Tibial artery (tissue), 4 donors: ENCODE results near the gene ZMIZ1.

ENCODE experiments used
- DNase-seq, 2 donors: peaks; one replicate each; pipeline ENCODE4 v3.0.0-alpha.2; 2019
- H3K27ac ChIP-seq, 2 donors: fragments of 200-600 bp; sonication (generic) in 1 of 2; 1 replicate in 1 of 2; 2 replicates in 1 of 2; pipeline ENCODE4 v1.5.1; 2018 to 2019; ENCODE audit warnings: mild to moderate bottlenecking in 1 of 2
- H3K27me3 ChIP-seq, 2 donors: fragments of 200-600 bp; sonication (generic) in 1 of 2; one replicate each; pipeline versions ENCODE4 v1.5.1 to v1.6.0; 2016 to 2019
- H3K36me3 ChIP-seq, 3 donors: fragments of 200-600 bp; sonication (generic) in 2 of 3; one replicate each; pipeline ENCODE4 v1.5.1; 2016 to 2019; ENCODE audit warnings: mild to moderate bottlenecking in 2 of 3
- H3K4me1 ChIP-seq, 4 donors: fragments of 200-600 bp; sonication (generic) in 2 of 4; 1 replicate in 3 of 4; 2 replicates in 1 of 4; pipeline ENCODE4 v1.5.1; 2016 to 2019
- H3K4me3 ChIP-seq, 2 donors: fragments of 200-600 bp; sonication (generic) in 1 of 2; 1 replicate in 1 of 2; 2 replicates in 1 of 2; pipeline ENCODE4 v1.5.1; 2018 to 2019; ENCODE audit warnings: mild to moderate bottlenecking in 2 of 2
- H3K9me3 ChIP-seq, 3 donors: fragments of 200-600 bp; sonication (generic) in 1 of 3; one replicate each; pipeline ENCODE4 v1.5.1; 2016 to 2019
- CTCF ChIP-seq, 2 experiments: fragments of 200-600 bp in 1 of 2; fragments of 450-650 bp in 1 of 2; IDR thresholded peaks; one replicate each; pipeline ENCODE4 v1.5.1; 2017 to 2019; ENCODE audit warnings: antibody characterized with exemption in 2 of 2, mild to moderate bottlenecking in 1 of 2, moderate library complexity in 1 of 2
- intact Hi-C: fragments of 100-400 bp; cut with DNase I; formaldehyde crosslinking; loops from one replicate; pipeline ENCODE4 v1.15.0; 2023; ENCODE audit warnings: low total_unique reads

ZMIZ1 gene

GRCh38 chr10:79298403-79299244, 229.9 kb downstream of the ZMIZ1 start:
- DNase-seq = peak; percentile 80 to 85
- Histone ChIP-seq H3K9me3 (no peaks in the 10 kb centered on the region), H3K4me1 (peaks cover 0 to 21% (median 16%) of the 10 kb centered on the region in 4 donors), H3K27me3 (no peaks in the 10 kb centered on the region), H3K36me3 (peaks cover 65 to 97% (median 94%) of the 10 kb centered on the region in 3 donors), H3K4me3 (no peak overlapping the region), H3K27ac (peak overlapping the region; percentile 61 to 66)
- intact Hi-C loops = no loop called here
- no peak for TF ChIP-seq CTCF (IDR thresholded peaks at IDR 0.05)

GRCh38 chr10:79299397-79300241, 230.9 kb downstream of the ZMIZ1 start:
- H3K36me3 ChIP-seq = peaks cover 75 to 97% (median 94%) of the 10 kb centered on the region in 3 donors
- peak overlapping the region; percentile 61 to 66 for H3K27ac ChIP-seq
- H3K27me3 ChIP-seq = no peaks in the 10 kb centered on the region
- H3K4me1 ChIP-seq = peaks cover 0 to 21% (median 16%) of the 10 kb centered on the region in 4 donors
- H3K4me3 ChIP-seq = no peak overlapping the region
- TF ChIP-seq CTCF (IDR thresholded peaks at IDR 0.05) = no peak
- intact Hi-C loops = no loop called here
- H3K9me3 ChIP-seq = no peaks in the 10 kb centered on the region
- peak; percentile 70 to 87 for DNase-seq

GRCh38 chr10:79300711-79301110, 231.9 kb downstream of the ZMIZ1 start:
- Histone ChIP-seq H3K4me3 (no peak overlapping the region), H3K9me3 (no peaks in the 10 kb centered on the region), H3K27ac (no peak overlapping the region), H3K36me3 (peaks cover 79 to 97% (median 95%) of the 10 kb centered on the region in 3 donors), H3K4me1 (peaks cover 0 to 21% (median 16%) of the 10 kb centered on the region in 4 donors), H3K27me3 (no peaks in the 10 kb centered on the region)
- no peak for TF ChIP-seq CTCF (IDR thresholded peaks at IDR 0.05)
- no peak for DNase-seq
- intact Hi-C loops = no loop called here

- Histone ChIP-seq H3K9me3 (no peaks in the 10 kb centered on the region), H3K27ac (no peak overlapping the region), H3K4me3 (no peak overlapping the region), H3K36me3 (peaks cover 73 to 100% (median 95%) of the 10 kb centered on the region in 3 donors), H3K4me1 (peaks cover 0 to 21% (median 16%) of the 10 kb centered on the region in 4 donors), H3K27me3 (no peaks in the 10 kb centered on the region)
- intact Hi-C loops = no loop called here
- DNase-seq = no peak
- no peak for TF ChIP-seq CTCF (IDR thresholded peaks at IDR 0.05)
Measured at GRCh38 chr10:79301754-79302530, 233.2 kb downstream of the ZMIZ1 start.
